Stimulated activated CD4-positive, alpha-beta T cell treated with anti-CD3 and anti-CD28 coated beads, Interleukin-4, amount 100 ng/mL, for 1 hour (primary cell): Measurements from ENCODE around the gene RNF123.

Experiments
- DNase-seq: peaks from one replicate; pipeline ENCODE4 v3.0.0-alpha.2; 2020

Gene RNF123

DNA sequence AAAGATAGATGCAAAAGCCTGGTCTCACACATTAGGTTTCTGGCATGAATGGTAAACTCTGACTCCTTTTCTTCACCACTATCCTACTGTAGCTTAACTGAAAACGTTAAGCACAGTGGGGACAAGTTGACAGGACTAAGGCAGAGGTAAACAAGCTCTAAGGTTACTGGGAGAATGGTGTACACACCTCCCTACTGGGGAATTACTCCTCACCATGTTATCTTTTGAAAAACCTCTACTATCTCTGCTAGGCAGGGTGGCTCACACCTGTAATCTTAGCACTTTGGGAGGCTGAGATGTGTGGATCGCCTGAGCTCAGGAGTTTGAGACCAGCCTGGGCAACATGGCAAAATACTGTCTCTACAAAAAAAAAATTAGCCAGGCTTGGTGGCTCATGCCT is 67.8 kb downstream of the RNF123 start:
- DNase-seq: no peak

GRCh38 chr3:49759226-49759625 is 69.9 kb downstream of the RNF123 start:
- no peak for DNase-seq

DNA sequence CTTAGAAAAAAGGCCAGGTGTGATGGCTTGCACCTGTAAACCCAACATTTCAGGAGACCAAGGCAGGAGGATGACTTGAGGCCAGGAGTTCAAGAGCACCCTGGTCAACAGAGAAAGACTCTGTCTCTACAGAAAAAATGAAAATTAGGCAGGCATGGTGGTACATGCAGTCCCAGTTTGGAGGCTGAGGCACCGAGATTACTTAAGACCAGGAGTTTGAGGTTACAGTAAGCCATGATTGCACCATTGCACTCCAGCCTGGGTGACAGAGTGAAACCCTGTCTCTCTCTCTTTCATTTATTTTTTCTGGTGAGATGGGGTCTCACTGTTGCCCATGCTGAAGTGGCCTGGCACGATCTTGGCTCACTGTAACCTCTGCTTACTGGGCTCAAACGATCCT is 72.3 kb downstream of the RNF123 start:
- no peak for DNase-seq

DNA sequence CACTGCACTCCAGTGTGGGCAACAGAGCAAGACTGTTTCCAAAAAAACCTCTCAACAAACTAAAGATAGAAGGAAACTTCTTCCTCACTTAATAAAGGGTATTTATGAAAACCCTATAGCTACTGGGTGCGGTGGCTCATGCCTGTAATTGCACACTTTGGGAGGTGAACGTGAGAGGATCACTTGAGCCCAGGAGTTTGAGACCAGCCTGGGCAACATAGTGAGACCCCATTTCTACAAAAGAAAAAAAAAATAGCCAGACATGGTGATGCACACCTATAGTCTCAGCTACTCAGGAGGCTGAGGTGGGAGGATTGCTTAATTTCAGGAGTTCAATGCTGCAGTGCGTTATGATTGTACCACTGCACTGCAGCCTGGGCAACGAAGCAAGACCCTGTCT is 74.6 kb downstream of the RNF123 start:
- DNase-seq: no peak

- no peak for DNase-seq
Observed at GRCh38 chr3:49769286-49769915, 80.0 kb downstream of the RNF123 start.

- DNase-seq: no peak
Observed at GRCh38 chr3:49769926-49770325, 80.6 kb downstream of the RNF123 start.
